NCI-H146 treated with DMSO at 0.1 percent for 48 hours (cell line): ENCODE measurements around the gene PARP16.
"Not testable (repeated sequence)": the region's sequence is repeated elsewhere in the genome, so short reads cannot be mapped to it uniquely, and the experiment has no call there.

ENCODE experiments used
- DNase-seq: peaks from one replicate; lab custom pipeline; 2025; ENCODE audit not compliant: unreplicated experiment; lab: John Stamatoyannopoulos, UW

The PARP16 gene

GRCh38 chr15:65278480-65278879, 8.2 kb downstream of the PARP16 start:
- no peak for DNase-seq

DNA sequence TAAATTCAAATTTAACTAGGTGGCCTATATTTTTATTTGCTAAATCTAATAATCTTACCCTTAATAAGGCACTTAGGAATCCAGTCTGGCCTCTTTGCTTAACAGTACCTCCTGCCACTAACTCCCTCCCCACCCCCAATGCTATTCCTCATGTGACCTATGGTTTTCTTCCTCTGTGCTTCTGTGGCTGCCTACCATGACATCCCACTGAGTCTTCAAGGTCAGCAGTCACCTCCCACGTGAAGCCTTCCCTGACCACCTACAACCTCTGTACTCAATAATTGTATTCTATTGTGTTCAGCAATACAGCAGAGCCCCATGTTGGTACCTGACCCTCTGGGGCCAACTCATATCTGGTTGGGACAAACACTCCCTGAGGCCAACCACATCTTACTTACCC, 9.7 kb downstream of the PARP16 start:
- no peak for DNase-seq

DNA sequence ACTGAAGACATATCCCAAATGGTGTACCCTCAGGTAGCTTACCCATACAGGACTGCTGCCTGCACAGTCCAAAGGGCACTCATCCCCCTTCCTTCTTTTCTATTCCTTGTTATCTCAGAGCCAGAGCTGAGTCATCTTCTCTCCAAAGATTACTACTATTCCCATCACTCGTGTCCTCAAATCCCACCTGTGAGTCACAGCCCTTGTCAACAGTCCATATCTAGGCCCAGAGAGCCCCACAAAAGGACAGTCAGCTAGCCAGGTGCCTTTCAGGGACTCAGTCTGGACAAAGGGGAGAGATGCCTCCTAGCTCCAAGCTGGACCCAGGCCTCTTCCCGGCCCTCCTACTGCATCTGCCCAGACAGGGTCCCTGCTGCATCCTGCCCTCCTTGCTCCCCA, 11.0 kb downstream of the PARP16 start:
- DNase-seq: no peak

GRCh38 chr15:65275104-65275727, 11.5 kb downstream of the PARP16 start:
- DNase-seq: no peak

- DNase-seq: not testable (repeated sequence)
These were observed 15.7 kb downstream of the PARP16 start for GRCh38 chr15:65270811-65271545.

DNA sequence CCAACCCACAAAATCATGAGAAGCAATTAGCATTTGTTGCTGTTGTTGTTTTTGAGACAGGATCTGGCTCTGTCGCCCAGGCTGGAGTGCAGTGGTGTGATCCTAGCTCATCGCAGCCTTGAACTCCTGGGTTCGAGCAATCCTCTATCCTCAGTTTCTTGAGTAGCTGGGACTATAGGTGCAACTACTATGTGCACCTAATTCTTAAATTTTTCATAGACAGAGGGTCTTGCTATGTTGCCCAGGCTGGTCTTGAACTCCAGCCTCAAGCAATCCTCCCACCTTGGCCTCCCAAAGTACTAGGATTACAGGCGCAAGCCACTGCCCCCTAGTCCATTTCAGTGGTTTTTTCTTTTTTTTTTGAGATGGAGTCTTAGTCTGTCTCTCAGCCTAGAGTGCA, 18.3 kb downstream of the PARP16 start:
- DNase-seq: no peak

GRCh38 chr15:65266469-65266868, 20.2 kb downstream of the PARP16 start:
- DNase-seq: no peak

- no peak for DNase-seq
These were observed 21.7 kb downstream of the PARP16 start for GRCh38 chr15:65264863-65265430.

- no peak for DNase-seq
These were observed 23.4 kb downstream of the PARP16 start for GRCh38 chr15:65263313-65263712.

- DNase-seq: no peak
These were observed 25.7 kb downstream of the PARP16 start for GRCh38 chr15:65260968-65261367.

GRCh38 chr15:65259367-65259797, 27.3 kb downstream of the PARP16 start:
- DNase-seq: no peak

GRCh38 chr15:65258375-65259262, 28.1 kb downstream of the PARP16 start:
- no peak for DNase-seq

- no peak for DNase-seq
These were observed 31.1 kb downstream of the PARP16 start for GRCh38 chr15:65255486-65256140.

- DNase-seq: no peak
These were observed 31.9 kb downstream of the PARP16 start for GRCh38 chr15:65254758-65255157.

DNA sequence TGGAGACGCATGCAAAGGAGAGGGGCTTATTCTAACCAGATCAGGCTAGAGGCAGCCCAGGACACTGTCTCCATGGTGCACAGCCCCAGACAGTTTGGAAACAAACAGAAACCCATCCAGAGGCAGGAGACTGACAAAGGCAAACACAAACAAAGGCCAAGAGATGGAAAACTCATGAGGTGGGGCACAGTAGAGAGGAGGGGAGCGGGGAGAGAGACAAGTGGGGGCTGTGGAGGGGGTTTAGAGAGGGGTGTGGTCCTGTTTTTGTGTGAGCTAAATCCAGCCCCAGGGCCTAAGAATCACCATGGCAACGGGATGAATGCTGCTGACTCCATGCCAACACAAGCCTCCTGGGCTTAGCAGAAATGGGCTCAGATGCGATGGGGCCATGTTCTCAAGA, 32.3 kb downstream of the PARP16 start:
- DNase-seq: no peak

DNA sequence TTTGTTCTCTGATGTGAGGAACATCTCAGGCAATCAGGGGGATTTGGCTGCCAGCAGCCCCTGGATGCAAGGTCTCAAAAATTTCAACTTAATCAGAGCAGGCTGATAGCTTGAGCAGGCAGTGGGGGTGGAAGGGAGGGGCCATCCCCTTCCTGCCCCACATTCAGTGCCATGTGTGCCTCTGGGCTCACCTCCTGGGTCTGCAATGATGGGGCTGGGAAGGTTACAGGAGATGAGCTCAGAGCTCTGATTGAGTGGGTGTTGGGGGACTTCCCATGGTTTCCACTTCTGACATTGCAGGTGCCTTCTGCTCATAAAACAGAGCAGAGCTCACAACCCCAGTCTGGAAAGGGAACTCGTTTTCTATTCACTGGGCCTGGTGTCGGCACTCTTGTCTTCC, 37.0 kb downstream of the PARP16 start:
- DNase-seq: no peak

DNA sequence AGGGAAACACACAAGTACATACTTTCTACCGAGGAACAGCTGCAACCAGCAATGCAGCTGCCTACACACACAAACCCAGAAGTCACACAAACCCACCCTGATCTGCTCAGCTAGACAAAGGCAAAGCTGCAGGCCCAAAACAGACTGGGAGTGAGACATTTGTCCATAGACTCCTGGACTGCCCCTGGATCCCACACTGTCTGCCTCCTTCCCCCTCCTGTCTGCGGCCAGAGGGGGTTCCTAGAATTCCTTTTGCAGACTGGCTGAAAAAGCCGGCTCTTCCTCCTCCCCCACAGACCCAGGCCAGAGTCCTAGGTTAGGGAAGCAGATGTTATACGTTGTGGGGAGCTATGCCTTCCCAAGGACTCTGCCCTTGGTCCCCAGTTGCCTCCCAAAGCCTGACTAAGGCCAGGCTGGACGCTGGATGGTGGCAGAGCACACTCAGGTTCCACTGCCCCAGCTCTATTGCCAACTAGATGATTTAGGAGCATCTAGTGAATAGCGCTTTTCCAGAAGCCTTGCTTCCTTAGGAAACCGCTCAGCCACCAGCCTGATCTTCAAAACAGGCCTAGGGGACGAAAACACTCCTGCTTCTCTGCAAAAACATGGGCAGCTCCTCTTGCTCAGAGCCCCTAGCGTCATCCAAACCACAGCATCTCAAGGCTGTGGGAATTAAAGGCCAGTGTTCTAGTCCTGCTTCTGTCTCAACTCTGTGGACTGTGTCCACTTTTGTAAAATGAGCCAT, 38.0 kb downstream of the PARP16 start:
- no peak for DNase-seq

- DNase-seq: no peak
These were observed 39.7 kb downstream of the PARP16 start for GRCh38 chr15:65246939-65247338.

GRCh38 chr15:65246026-65246714, 40.5 kb downstream of the PARP16 start:
- no peak for DNase-seq
